K562 (cell line): ENCODE results near the gene CIP2A. TPM values are rescaled to one million over a fixed set of nuclear protein-coding genes. Genes with fewer than 3 reads are reported as not detected.

ENCODE experiments used
- ASH1L ChIP-seq: fragments of 450-650 bp; IDR thresholded peaks from 2 replicates; pipeline ENCODE4 v1.6.1; 2018; ENCODE audit warnings: borderline replicate concordance, mild to moderate bottlenecking, low read depth; ENCODE audit not compliant: partially characterized antibody
- BACH1 ChIP-seq: fragments of 200-800 bp; sonication (Bioruptor generic); IDR thresholded peaks from 2 replicates; pipeline ENCODE4 v1.6.1; 2016; ENCODE audit warnings: missing genetic modification characterization, missing compliant biosample characterization
- BCOR ChIP-seq: fragments of 450-650 bp; IDR thresholded peaks from 2 replicates; pipeline ENCODE4 v1.6.1; 2016
- CUX1 ChIP-seq: fragments of 200-800 bp; sonication (Bioruptor generic); IDR thresholded peaks from 2 replicates; pipeline ENCODE4 v1.6.1; 2016; ENCODE audit warnings: missing genetic modification characterization, missing compliant biosample characterization
- CXXC5 ChIP-seq: fragments of 250-450 bp; sonication (Bioruptor Pico); IDR thresholded peaks from 2 replicates; pipeline ENCODE4 v1.8.0; 2022; ENCODE audit warnings: inconsistent platforms, mild to moderate bottlenecking, moderate library complexity
- E2F8 ChIP-seq: fragments of 450-650 bp; IDR thresholded peaks from 2 replicates; pipeline ENCODE4 v1.7.1; 2018; ENCODE audit warnings: mild to moderate bottlenecking, low read depth; ENCODE audit not compliant: partially characterized antibody
- EP400 ChIP-seq: fragments of 450-650 bp; IDR thresholded peaks from 2 replicates; pipeline ENCODE4 v1.6.1; 2017; ENCODE audit warnings: antibody characterized with exemption, mild to moderate bottlenecking, moderate library complexity
- GABPB1 ChIP-seq: sonication (generic); formaldehyde crosslinking; IDR thresholded peaks from 2 replicates; pipeline ENCODE4 v1.8.0; 2022; ENCODE audit warnings: mild to moderate bottlenecking, missing genetic modification reagents
- MCM7 ChIP-seq, 2 experiments: fragments of 450-650 bp; IDR thresholded peaks; 2 replicates each; pipeline ENCODE4 v1.6.1; 2016 to 2018
- NCOA2 ChIP-seq, 2 experiments: fragments of 450-650 bp; IDR thresholded peaks; 2 replicates each; pipeline ENCODE4 v1.6.1; 2018; ENCODE audit warnings: mild to moderate bottlenecking in 2 of 2, moderate library complexity in 1 of 2; ENCODE audit not compliant: partially characterized antibody in 2 of 2
- NR2C1 ChIP-seq, 2 experiments: fragments of 450-650 bp; IDR thresholded peaks; 2 replicates each; pipeline ENCODE4 v1.6.1; 2017; ENCODE audit warnings: mild to moderate bottlenecking in 2 of 2, antibody characterized with exemption in 1 of 2, inconsistent platforms in 1 of 2, missing compliant biosample characterization in 1 of 2, missing genetic modification characterization in 1 of 2
- PML ChIP-seq: IDR thresholded peaks from 2 replicates; pipeline ENCODE4 v1.6.1; 2012; ENCODE audit warnings: low read length, inconsistent platforms
- RBFOX2 ChIP-seq: fragments of 200-400 bp; formaldehyde crosslinking; IDR thresholded peaks from 2 replicates; pipeline ENCODE4 v1.6.1; 2017; ENCODE audit warnings: low read depth, mild to moderate bottlenecking, low read length, moderate library complexity
- TCF7L2 ChIP-seq: fragments of 150-350 bp; IDR thresholded peaks from 2 replicates; pipeline ENCODE4 v1.6.1; 2016; ENCODE audit warnings: low read depth, mild to moderate bottlenecking, low read length, moderate library complexity
- TRIM24 ChIP-seq, 2 experiments: fragments of 450-650 bp; IDR thresholded peaks; 2 replicates each; pipeline ENCODE4 v1.6.1; 2016
- TRIM25 ChIP-seq: fragments of 450-650 bp; IDR thresholded peaks from 2 replicates; pipeline ENCODE4 v1.7.0; 2016; ENCODE audit warnings: borderline replicate concordance
- XRCC5 ChIP-seq: fragments of 200-400 bp; formaldehyde crosslinking; IDR thresholded peaks from 2 replicates; pipeline ENCODE4 v1.6.1; 2017; ENCODE audit warnings: low read depth, mild to moderate bottlenecking, low read length
- ZNF384 ChIP-seq: IDR thresholded peaks from 2 replicates; pipeline ENCODE4 v1.6.1; 2012; ENCODE audit warnings: low read depth, low read length, improper control_type of control experiment
- polyA plus RNA-seq, 8 experiments: library from polyadenylated mRNA; depleted of rRNA in 4 of 8; stranded (reverse) in 5 of 8; unstranded in 3 of 8; fragments of >200 nt; fragmentation: Nextera tagmentation in 2 of 8; fragmentation: Illumina TruSeq in 1 of 8; extraction: Ambion mirVana in 2 of 8; extraction: Trizol in 1 of 8; gene quantifications; 2 replicates each; pipeline versions ENCODE4 v1.2.1 to v1.2.3, GENCODE V29; 2011 to 2014; ENCODE audit warnings: inconsistent platforms in 1 of 8, missing spikeins in 1 of 8
- total RNA-seq, 7 experiments: library from RNA; depleted of rRNA in 6 of 7; stranded (reverse); fragments of >200 nt in 6 of 7; fragmentation: Illumina TruSeq in 2 of 7; extraction: Trizol in 2 of 7; gene quantifications; 2 replicates each; pipeline versions ENCODE4 v1.2.1 to v1.2.3, GENCODE V29; 2011 to 2021; ENCODE audit warnings: low replicate concordance in 1 of 7

Gene CIP2A
- total and polyA plus RNA-seq, 9 of the 15 experiments (the other 6 are each of a cell fraction or from before 2014, with no cell fraction given), result 10.5 to 41.7 (median 31.5) TPM

GRCh38 chr3:108589081-108589997 lies at the start of gene CIP2A, which contains the start of gene DZIP3 (continued):
- no peak for TF ChIP-seq TRIM25
- TF ChIP-seq TRIM24 (IDR thresholded peaks at IDR 0.05), result peak in 1 of 2 experiments; percentile 27; a peak in 1 of 4 replicates
- TF ChIP-seq TCF7L2, result no peak
- TF ChIP-seq RBFOX2, result peak; percentile 95
- no peak for TF ChIP-seq MCM7 (IDR thresholded peaks at IDR 0.05)
- TF ChIP-seq BACH1 (tag), result no peak
- TF ChIP-seq CUX1, result no peak
- no peak for TF ChIP-seq BCOR
- peak; percentile 70 for TF ChIP-seq PML
- peak; percentile 85 for TF ChIP-seq EP400
- TF ChIP-seq XRCC5, result peak; percentile 63; the same call in 1 of the 2 replicates
- no peak for TF ChIP-seq ASH1L
- TF ChIP-seq ZNF384, result peak; percentile 82
- peak; percentile 85 for TF ChIP-seq E2F8
- peak in 1 of 2 experiments; percentile 20 for TF ChIP-seq NCOA2 (IDR thresholded peaks at IDR 0.05; ENCODE audit: partially characterized antibody in 2 of 2)
- TF ChIP-seq CXXC5 (CRISPR knock-in tag), result peak; percentile 43; the same call in 1 of the 2 replicates
- peak; percentile 36; the same call in 1 of the 2 replicates for TF ChIP-seq NR2C1 (IDR thresholded peaks at IDR 0.05)
- peak; percentile 25; the same call in 1 of the 2 replicates for TF ChIP-seq NR2C1 (tag; IDR thresholded peaks at IDR 0.05)
- peak; percentile 88 for TF ChIP-seq GABPB1 (CRISPR knock-in tag)
